ENCODE measurements around the gene AGXT.

- no peak for TF ChIP-seq POLR2A (IDR thresholded peaks at IDR 0.05; ENCODE audit: low read length)
- no peak for TF ChIP-seq GATA1 (IDR thresholded peaks at IDR 0.05; ENCODE audit: low read depth, low read length)
Measured at GRCh38 chr2:240902615-240903041, 34.0 kb downstream of the AGXT start.
